K562 (cell line): ENCODE data around the gene ZC3H10. TPM values are rescaled to one million over a fixed set of nuclear protein-coding genes. Genes with fewer than 3 reads are reported as not detected.

ENCODE experiments used
- ASH1L ChIP-seq: fragments of 450-650 bp; IDR thresholded peaks from 2 replicates; pipeline ENCODE4 v1.6.1; 2018; ENCODE audit warnings: borderline replicate concordance, mild to moderate bottlenecking, low read depth; ENCODE audit not compliant: partially characterized antibody
- BCOR ChIP-seq: fragments of 450-650 bp; IDR thresholded peaks from 2 replicates; pipeline ENCODE4 v1.6.1; 2016
- CCAR2 ChIP-seq: fragments of 200-400 bp; formaldehyde crosslinking; IDR thresholded peaks from 2 replicates; pipeline ENCODE4 v1.6.1; 2017; ENCODE audit warnings: mild to moderate bottlenecking, low read depth, low read length
- HDAC2 ChIP-seq: fragments of 450-650 bp; IDR thresholded peaks from 2 replicates; pipeline ENCODE4 v1.6.1; 2016; ENCODE audit warnings: mild to moderate bottlenecking
- ID3 ChIP-seq, 2 experiments: fragments of 250-450 bp in 1 of 2; fragments of 450-650 bp in 1 of 2; sonication (Bioruptor Pico) in 1 of 2; IDR thresholded peaks; 2 replicates each; pipeline versions ENCODE4 v1.6.1 to v1.8.0; 2016 to 2021; ENCODE audit warnings: mild to moderate bottlenecking in 2 of 2, moderate library complexity in 2 of 2, missing compliant biosample characterization in 1 of 2, missing genetic modification characterization in 1 of 2
- JUN ChIP-seq, 2 experiments: sonication (generic) in 1 of 2; formaldehyde crosslinking in 1 of 2; IDR thresholded peaks; 2 replicates each; pipeline versions ENCODE4 v1.6.1 to v1.8.0; 2012 to 2022; ENCODE audit warnings: borderline replicate concordance in 2 of 2, mild to moderate bottlenecking in 2 of 2, improper control_type of control experiment in 1 of 2, low read depth in 1 of 2, low read length in 1 of 2, missing genetic modification reagents in 1 of 2
- NFIX ChIP-seq: fragments of 250-450 bp; sonication (Bioruptor Pico); IDR thresholded peaks from 2 replicates; pipeline ENCODE4 v1.4.0; 2020; ENCODE audit warnings: low read depth, mild to moderate bottlenecking, moderate library complexity
- POLR2AphosphoS2 ChIP-seq: IDR thresholded peaks from 2 replicates; pipeline ENCODE4 v1.6.1; 2012; ENCODE audit warnings: low read length, improper control_type of control experiment
- RBM22 ChIP-seq: fragments of 200-400 bp; formaldehyde crosslinking; IDR thresholded peaks from 2 replicates; pipeline ENCODE4 v1.6.1; 2018; ENCODE audit warnings: low read length, low read depth; ENCODE audit not compliant: poor library complexity, severe bottlenecking
- SUPT5H ChIP-seq: fragments of 450-650 bp; IDR thresholded peaks from 2 replicates; pipeline ENCODE4 v1.6.1; 2016
- ZBTB11 ChIP-seq, 3 experiments: fragments of 200-800 bp in 1 of 3; fragments of 250-450 bp in 1 of 3; fragments of 450-650 bp in 1 of 3; sonication (Bioruptor Pico) in 1 of 3; sonication (Bioruptor generic) in 1 of 3; formaldehyde crosslinking in 1 of 3; IDR thresholded peaks; 2 replicates each; pipeline versions ENCODE4 v1.6.1 to v1.8.0; 2016 to 2022; ENCODE audit warnings: mild to moderate bottlenecking in 2 of 3, missing genetic modification characterization in 2 of 3, missing compliant biosample characterization in 1 of 3, moderate library complexity in 1 of 3
- ZBTB5 ChIP-seq: fragments of 450-650 bp; IDR thresholded peaks from 2 replicates; pipeline ENCODE4 v1.6.1; 2017; ENCODE audit warnings: antibody characterized with exemption
- ZHX1 ChIP-seq: fragments of 150-350 bp; conservative IDR thresholded peaks from 2 replicates; pipeline ENCODE4 v1.6.1; 2014; ENCODE audit warnings: low read length
- ZNF75A ChIP-seq: fragments of 450-650 bp; formaldehyde crosslinking; IDR thresholded peaks from 2 replicates; pipeline ENCODE4 v1.4.0; 2020; ENCODE audit warnings: mild to moderate bottlenecking
- polyA plus RNA-seq, 8 experiments: library from polyadenylated mRNA; depleted of rRNA in 4 of 8; stranded (reverse) in 5 of 8; unstranded in 3 of 8; fragments of >200 nt; fragmentation: Nextera tagmentation in 2 of 8; fragmentation: Illumina TruSeq in 1 of 8; extraction: Ambion mirVana in 2 of 8; extraction: Trizol in 1 of 8; gene quantifications; 2 replicates each; pipeline versions ENCODE4 v1.2.1 to v1.2.3, GENCODE V29; 2011 to 2014; ENCODE audit warnings: inconsistent platforms in 1 of 8, missing spikeins in 1 of 8
- total RNA-seq, 7 experiments: library from RNA; depleted of rRNA in 6 of 7; stranded (reverse); fragments of >200 nt in 6 of 7; fragmentation: Illumina TruSeq in 2 of 7; extraction: Trizol in 2 of 7; gene quantifications; 2 replicates each; pipeline versions ENCODE4 v1.2.1 to v1.2.3, GENCODE V29; 2011 to 2021; ENCODE audit warnings: low replicate concordance in 1 of 7

Gene ZC3H10
- total and polyA plus RNA-seq, 9 of the 15 experiments (the other 6 are each of a cell fraction or from before 2014, with no cell fraction given), result 0.31 to 4.1 (median 1.6) TPM

GRCh38 chr12:56158029-56158925, 40.2 kb downstream of the ZC3H10 start, which contains the start of gene MYL6 (continued):
- TF ChIP-seq ZHX1, result no peak
- peak; percentile 96 for TF ChIP-seq POLR2AphosphoS2
- no peak for TF ChIP-seq CCAR2
- no peak for TF ChIP-seq ZBTB11 (CRISPR knock-in tag; IDR thresholded peaks at IDR 0.05)
- TF ChIP-seq BCOR, result no peak; the same call in 1 of the 2 replicates
- peak; percentile 31; the same call in 1 of the 2 replicates for TF ChIP-seq ID3 (CRISPR knock-in tag; IDR thresholded peaks at IDR 0.05)
- TF ChIP-seq ID3 (tag; IDR thresholded peaks at IDR 0.05), result no peak
- TF ChIP-seq ASH1L, result no peak
- TF ChIP-seq NFIX (CRISPR knock-in tag), result no peak
- TF ChIP-seq HDAC2, result peak; percentile 66; the same call in 1 of the 2 replicates
- TF ChIP-seq RBM22, result peak; percentile 36
- peak; percentile 100 for TF ChIP-seq SUPT5H
- TF ChIP-seq JUN (IDR thresholded peaks at IDR 0.05; ENCODE audit: borderline replicate concordance, low read depth, low read length), result peak; percentile 100
- TF ChIP-seq JUN (CRISPR knock-in tag; IDR thresholded peaks at IDR 0.05; ENCODE audit: borderline replicate concordance), result peak; percentile 94; the same call in 1 of the 2 replicates
- no peak for TF ChIP-seq ZNF75A (CRISPR knock-in tag)
- no peak for TF ChIP-seq ZBTB5
